ENCODE results near the gene GPSM1.

- TF ChIP-seq CTCF (IDR thresholded peaks at IDR 0.05; ENCODE audit: borderline replicate concordance, extremely low read depth, low read length, poor library complexity, severe bottlenecking) (no peak), EZH2 (IDR thresholded peaks at IDR 0.05; ENCODE audit: borderline replicate concordance, low read depth, low read length, severe bottlenecking) (no peak)
These were observed 33.9 kb downstream of the GPSM1 start for GRCh38 chr9:136361047-136361753.

Data from DND-41 (cell line).